GM19023 (cell line): ENCODE results near the gene MFF.
"Not testable (repeated sequence)": the region's sequence is repeated elsewhere in the genome, so short reads cannot be mapped to it uniquely, and the experiment has no call there.

Source experiments
- ATAC-seq: cut with Tn5 transposase; IDR thresholded peaks from one replicate; pipeline ENCODE4 v1.9.1; 2021; ENCODE audit warnings: mild to moderate bottlenecking, moderate library complexity; ENCODE audit not compliant: unreplicated experiment

Gene MFF

GRCh38 chr2:227376656-227377396 lies 51.8 kb downstream of the MFF start:
- ATAC-seq, result no peak

GRCh38 chr2:227377467-227378351 lies 52.7 kb downstream of the MFF start:
- no peak for ATAC-seq

GRCh38 chr2:227378371-227378782 lies 53.3 kb downstream of the MFF start:
- no peak for ATAC-seq

- ATAC-seq, result no peak
These were observed 54.0 kb downstream of the MFF start, which contains the start of gene TM4SF20 for GRCh38 chr2:227379095-227379494. Gene TM4SF20, minus strand, starts transcription at chr2:227379306. Its CDS starts 38 bp downstream, at chr2:227379268.

GRCh38 chr2:227382241-227382835 lies 57.3 kb downstream of the MFF start:
- ATAC-seq, result not testable (repeated sequence)

GRCh38 chr2:227383686-227384085 lies 58.6 kb downstream of the MFF start:
- ATAC-seq, result no peak

- ATAC-seq, result no peak
These were observed 61.6 kb downstream of the MFF start for GRCh38 chr2:227386630-227387029.

- ATAC-seq, result not testable (repeated sequence)
These were observed 62.5 kb downstream of the MFF start, which contains the start of gene SCYGR1 for GRCh38 chr2:227387583-227387982. Gene SCYGR1, minus strand, starts transcription at chr2:227387949. Its CDS starts 0 bp downstream, at chr2:227387949.

GRCh38 chr2:227388537-227389011 lies 63.5 kb downstream of the MFF start:
- ATAC-seq, result no peak

- no peak for ATAC-seq
These were observed 64.2 kb downstream of the MFF start for GRCh38 chr2:227389231-227389630.

GRCh38 chr2:227389661-227390060 lies 64.6 kb downstream of the MFF start:
- no peak for ATAC-seq

GRCh38 chr2:227390468-227391256 lies 65.6 kb downstream of the MFF start:
- no peak for ATAC-seq

- ATAC-seq, result no peak
These were observed 69.3 kb downstream of the MFF start for GRCh38 chr2:227394401-227394800.

- no peak for ATAC-seq
These were observed 70.5 kb downstream of the MFF start for GRCh38 chr2:227395556-227395955.

GRCh38 chr2:227397562-227397961 lies 72.5 kb downstream of the MFF start:
- no peak for ATAC-seq

- no peak for ATAC-seq
These were observed 73.9 kb downstream of the MFF start for GRCh38 chr2:227398684-227399670.

GRCh38 chr2:227401550-227401949 lies 76.5 kb downstream of the MFF start:
- no peak for ATAC-seq

- ATAC-seq, result no peak
These were observed 77.3 kb downstream of the MFF start for GRCh38 chr2:227402321-227402720.

GRCh38 chr2:227402959-227403358 lies 77.9 kb downstream of the MFF start:
- ATAC-seq, result no peak
